GM10266 (cell line): Measurements from ENCODE around the gene ABCG4.
"Not testable (repeated sequence)": the region's sequence is repeated elsewhere in the genome, so short reads cannot be mapped to it uniquely, and the experiment has no call there.

ENCODE experiments used
- DNase-seq: peaks from one replicate; pipeline ENCODE4 v3.0.0; 2012; ENCODE audit errors: extremely low spot score
- CTCF ChIP-seq: IDR thresholded peaks from 2 replicates; pipeline ENCODE4 v1.5.1; 2012; ENCODE audit warnings: mild to moderate bottlenecking, low read depth; ENCODE audit not compliant: control insufficient read depth, insufficient read depth; ENCODE audit errors: missing control alignments

ABCG4 gene

GRCh38 chr11:119179983-119180382 is 31.1 kb downstream of the ABCG4 start:
- no peak for TF ChIP-seq CTCF
- no peak for DNase-seq

DNA sequence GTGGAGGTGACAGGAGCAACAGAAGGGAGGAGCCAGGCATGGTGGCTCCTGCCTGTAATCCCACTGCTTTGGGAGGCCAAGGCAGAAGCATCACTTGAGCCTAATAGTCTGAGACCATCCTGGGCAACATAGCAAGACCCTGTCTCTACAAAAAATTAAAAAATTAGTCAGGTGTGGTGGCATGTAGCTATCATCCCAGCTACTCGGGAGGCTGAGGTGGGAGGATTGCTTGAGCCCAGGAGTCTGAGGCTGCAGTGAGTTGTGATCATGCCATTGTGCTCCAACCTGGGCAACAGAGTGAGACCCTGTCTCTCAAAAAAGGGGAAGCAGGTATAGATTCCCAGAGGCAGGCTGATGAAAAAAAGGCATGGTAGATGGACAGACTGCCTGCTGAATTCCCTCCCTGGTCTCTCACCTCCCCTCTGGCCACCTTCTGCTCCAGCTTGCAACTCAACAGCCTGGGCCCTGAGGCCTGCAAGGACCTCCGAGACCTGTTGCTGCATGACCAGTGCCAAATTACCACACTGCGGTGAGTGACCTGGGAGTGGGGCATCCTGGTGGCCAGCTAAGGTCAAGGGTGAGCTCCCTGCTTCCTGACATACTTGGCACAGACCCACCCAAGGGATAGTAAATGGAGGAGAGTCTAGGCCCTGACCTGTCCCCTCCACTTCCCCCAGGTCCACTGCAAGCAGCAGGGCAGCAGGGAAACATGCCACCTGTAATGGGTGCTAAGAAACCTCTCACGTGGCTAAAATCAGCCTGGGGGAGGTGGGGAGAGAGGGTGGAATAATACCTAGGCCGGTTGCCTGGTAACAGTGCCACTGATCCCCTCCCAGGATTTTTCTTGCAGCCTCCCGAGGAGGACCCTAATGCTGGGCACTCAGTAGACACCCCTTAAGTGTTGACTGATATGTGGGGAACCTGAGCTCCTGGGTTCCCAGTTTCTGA is 32.2 kb downstream of the ABCG4 start:
- TF ChIP-seq CTCF, result no peak
- DNase-seq, result no peak

GRCh38 chr11:119181677-119182412 is 33.0 kb downstream of the ABCG4 start:
- no peak for TF ChIP-seq CTCF
- DNase-seq, result no peak

DNA sequence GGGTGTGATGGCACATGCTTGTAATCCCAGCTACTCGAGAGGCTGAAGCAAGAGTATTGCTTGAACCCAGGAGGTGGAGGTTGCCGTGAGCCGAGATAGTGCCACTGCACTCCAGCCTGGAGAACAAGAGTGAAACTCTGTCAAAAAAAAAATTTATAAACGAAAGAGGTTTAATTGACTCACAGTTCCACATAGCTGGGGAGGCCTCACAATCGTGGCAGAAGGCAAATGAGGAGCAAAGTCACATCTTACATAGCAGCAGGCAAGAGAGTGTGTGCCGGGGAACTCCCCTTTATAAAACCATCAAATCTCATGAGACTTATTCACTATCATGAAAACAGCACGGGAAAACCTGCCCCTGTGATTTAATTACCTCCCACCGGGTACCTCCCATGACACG is 35.5 kb downstream of the ABCG4 start:
- DNase-seq, result not testable (repeated sequence)

DNA sequence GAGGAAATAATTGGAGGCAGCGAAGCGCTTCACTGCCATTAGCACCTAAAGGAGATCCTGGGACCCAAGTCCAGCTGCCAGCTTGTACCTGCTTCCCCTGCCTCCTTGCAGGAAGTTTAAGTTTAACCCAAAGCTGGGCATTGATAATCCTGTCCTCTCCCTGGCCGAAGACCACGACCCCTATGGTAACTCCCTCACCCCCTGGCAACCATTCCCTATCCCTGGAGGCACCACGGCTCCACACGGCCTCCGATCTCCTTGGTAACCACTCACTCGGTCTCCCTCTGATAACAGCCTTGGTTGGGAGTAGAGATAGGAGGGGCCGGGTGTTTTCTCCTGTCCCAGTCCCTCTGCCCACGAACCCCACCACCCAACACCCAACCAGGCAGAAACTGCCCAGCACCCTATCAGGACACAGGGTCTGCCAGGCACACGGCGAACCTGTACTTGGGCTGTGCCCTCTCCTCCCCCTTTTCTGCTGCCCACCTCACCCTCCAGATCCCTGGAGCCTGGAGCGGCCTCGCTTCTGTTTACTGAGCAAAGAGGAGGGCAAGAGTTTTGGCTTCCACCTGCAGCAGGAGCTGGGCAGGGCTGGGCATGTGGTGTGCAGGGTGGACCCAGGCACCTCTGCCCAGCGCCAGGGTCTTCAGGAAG is 37.3 kb downstream of the ABCG4 start:
- no peak for DNase-seq
- TF ChIP-seq CTCF, result no peak

DNA sequence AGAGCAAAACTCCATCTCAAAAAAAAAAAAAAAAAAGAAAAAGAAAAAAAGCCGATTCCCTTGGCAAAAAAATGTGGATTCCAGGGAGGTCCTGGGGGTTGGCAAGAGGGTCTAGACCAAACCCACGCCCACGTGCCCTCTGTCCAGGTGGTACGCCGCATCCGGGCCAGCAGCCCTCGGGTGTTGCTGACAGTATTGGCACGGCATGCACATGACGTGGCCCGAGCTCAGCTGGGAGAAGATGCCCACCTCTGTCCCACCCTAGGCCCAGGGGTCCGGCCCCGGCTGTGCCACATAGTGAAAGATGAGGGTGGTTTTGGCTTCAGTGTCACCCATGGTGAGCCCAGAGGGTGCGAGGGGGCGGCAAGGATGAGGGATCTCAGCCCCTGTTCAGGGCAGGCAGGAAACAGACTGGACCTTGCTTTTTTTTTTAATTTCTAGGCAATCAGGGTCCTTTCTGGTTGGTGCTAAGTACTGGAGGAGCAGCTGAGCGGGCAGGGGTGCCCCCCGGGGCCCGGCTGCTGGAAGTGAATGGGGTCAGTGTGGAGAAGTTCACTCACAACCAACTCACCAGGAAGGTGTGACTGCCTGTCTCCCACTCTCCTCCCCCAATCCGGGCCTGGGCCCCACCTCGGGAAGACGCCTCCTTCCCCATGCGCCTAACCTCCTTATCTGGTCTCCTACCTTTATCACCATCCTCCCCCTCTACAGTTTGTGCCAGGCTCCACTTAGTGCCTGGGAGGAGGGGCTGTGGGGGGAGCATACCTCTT is 38.5 kb downstream of the ABCG4 start:
- DNase-seq, result no peak
- no peak for TF ChIP-seq CTCF

GRCh38 chr11:119188067-119188466 is 39.2 kb downstream of the ABCG4 start:
- no peak for DNase-seq
- TF ChIP-seq CTCF, result no peak
